IMR-90 (cell line): Measurements from ENCODE around the gene CIT. TPM values are rescaled to one million over a fixed set of nuclear protein-coding genes. Genes with fewer than 3 reads are reported as not detected.

ENCODE experiments used
- ATAC-seq: fragments of 200-7000 bp; cut with Tn5 transposase; 2 replicates; pipeline ENCODE4 v1.9.1; 2020; ENCODE audit warnings: low read depth, mild to moderate bottlenecking, moderate library complexity
- BruUV-seq: library from RNA; stranded (reverse); fragments of 400-500 nt; replicated peaks from 2 replicates; lab custom pipeline; 2021; lab: Mats Ljungman, UMichigan
- CTCF ChIA-PET: fragments of 300-600 bp; formaldehyde crosslinking; extraction: SDS; loops from one replicate; lab custom pipeline; 2021; ENCODE audit warnings: antibody characterized with exemption; lab: Yijun Ruan, JAX
- POLR2A ChIA-PET: fragments of 300-600 bp; sonication (Branson Sonifier 250); formaldehyde crosslinking; loops from one replicate; lab custom pipeline; 2022; ENCODE audit warnings: antibody characterized with exemption; ENCODE audit not compliant: unreplicated experiment; lab: Charles Lee
- DNase-seq: peaks from one replicate; pipeline ENCODE4 v3.0.0; 2013
- H2AFZ ChIP-seq: replicated peaks from 2 replicates; pipeline ENCODE3; 2013; ENCODE audit warnings: low read length, mild to moderate bottlenecking; ENCODE audit not compliant: poor library complexity
- H2AK5ac ChIP-seq: 2 replicates; pipeline ENCODE4 v1.6.1; 2013; ENCODE audit warnings: low read depth, low read length, inconsistent platforms
- H2AK9ac ChIP-seq: replicated peaks from 2 replicates; pipeline ENCODE3; 2013; ENCODE audit warnings: mild to moderate bottlenecking, low read depth, low read length, moderate library complexity; ENCODE audit not compliant: poor library complexity
- H2BK120ac ChIP-seq: 2 replicates; pipeline ENCODE4 v1.6.1; 2013; ENCODE audit warnings: low read depth, low read length, inconsistent platforms
- H2BK15ac ChIP-seq: 3 replicates; pipeline ENCODE4 v1.6.1; 2013; ENCODE audit warnings: low read depth, low read length, inconsistent platforms
- H2BK20ac ChIP-seq: 2 replicates; pipeline ENCODE4 v1.6.1; 2013; ENCODE audit warnings: low read depth, mild to moderate bottlenecking, inconsistent platforms, low read length, moderate library complexity
- H2BK5ac ChIP-seq: 2 replicates; pipeline ENCODE4 v1.6.1; 2013; ENCODE audit warnings: mild to moderate bottlenecking, low read depth, low read length, inconsistent platforms; ENCODE audit not compliant: poor library complexity, severe bottlenecking
- H3K14ac ChIP-seq: replicated peaks from 2 replicates; pipeline ENCODE4 v1.6.1; 2013; ENCODE audit warnings: low read depth, low read length, inconsistent platforms
- H3K18ac ChIP-seq: 2 replicates; pipeline ENCODE4 v1.6.1; 2013; ENCODE audit warnings: low read depth, low read length, control low read depth
- H3K23ac ChIP-seq: 2 replicates; pipeline ENCODE4 v1.6.1; 2013; ENCODE audit warnings: low read depth, low read length, inconsistent platforms
- H3K27ac ChIP-seq: 2 replicates; pipeline ENCODE4 v1.5.1; 2013; ENCODE audit warnings: mild to moderate bottlenecking, control low read depth, low read length; ENCODE audit not compliant: insufficient read depth
- H3K27me3 ChIP-seq: 2 replicates; pipeline ENCODE4 v1.6.1; 2013; ENCODE audit warnings: low read length; ENCODE audit not compliant: control insufficient read depth, insufficient read depth
- H3K36me3 ChIP-seq: 2 replicates; pipeline ENCODE4 v1.6.1; 2013; ENCODE audit warnings: low read length, mixed read lengths; ENCODE audit not compliant: control insufficient read depth, insufficient read depth
- H3K4ac ChIP-seq: 2 replicates; pipeline ENCODE4 v1.6.1; 2013; ENCODE audit warnings: low read depth, low read length, inconsistent platforms
- H3K4me1 ChIP-seq: 2 replicates; pipeline ENCODE4 v1.6.1; 2013; ENCODE audit warnings: low read length, mixed read lengths; ENCODE audit not compliant: control insufficient read depth, insufficient read depth
- H3K4me2 ChIP-seq: 2 replicates; pipeline ENCODE4 v1.6.1; 2013; ENCODE audit warnings: low read depth, mild to moderate bottlenecking, control low read depth, low read length, moderate library complexity
- H3K4me3 ChIP-seq: 2 replicates; pipeline ENCODE4 v1.5.1; 2013; ENCODE audit warnings: low read depth, mild to moderate bottlenecking, control low read depth, low read length, moderate library complexity; ENCODE audit not compliant: insufficient read depth
- H3K56ac ChIP-seq: 2 replicates; pipeline ENCODE4 v1.6.1; 2013; ENCODE audit warnings: low read length, inconsistent platforms; ENCODE audit not compliant: insufficient read depth; ENCODE audit errors: extremely low read depth
- H3K79me1 ChIP-seq, 2 experiments: 2 replicates each; pipeline ENCODE4 v1.6.1; 2013; ENCODE audit warnings: low read length in 2 of 2, inconsistent platforms in 1 of 2, low read depth in 1 of 2
- H3K9ac ChIP-seq: 2 replicates; pipeline ENCODE4 v1.6.1; 2013; ENCODE audit warnings: low read depth, low read length, control low read depth
- H3K9me1 ChIP-seq: 2 replicates; pipeline ENCODE4 v1.6.1; 2013; ENCODE audit warnings: low read length, inconsistent platforms; ENCODE audit not compliant: insufficient read depth
- H3K9me3 ChIP-seq: 2 replicates; pipeline ENCODE4 v1.6.1; 2013; ENCODE audit warnings: low read length; ENCODE audit not compliant: control insufficient read depth, insufficient read depth
- H4K20me1 ChIP-seq: 2 replicates; pipeline ENCODE4 v1.6.1; 2013; ENCODE audit warnings: low read length, inconsistent platforms; ENCODE audit not compliant: insufficient read depth
- H4K5ac ChIP-seq: 2 replicates; pipeline ENCODE4 v1.6.1; 2013; ENCODE audit warnings: mild to moderate bottlenecking, low read depth, low read length, control low read depth
- H4K8ac ChIP-seq, 2 experiments: 2 replicates each; pipeline ENCODE4 v1.6.1; 2013; ENCODE audit warnings: low read depth in 2 of 2, low read length in 2 of 2, control low read depth in 1 of 2, inconsistent platforms in 1 of 2
- H4K91ac ChIP-seq: 2 replicates; pipeline ENCODE4 v1.6.1; 2013; ENCODE audit warnings: low read depth, low read length, inconsistent platforms; ENCODE audit not compliant: insufficient read depth
- BHLHE40 ChIP-seq: fragments of 150-350 bp; IDR thresholded peaks from 2 replicates; pipeline ENCODE4 v1.6.1; 2016; ENCODE audit warnings: mild to moderate bottlenecking, low read depth, low read length
- CEBPB ChIP-seq: IDR thresholded peaks from 2 replicates; pipeline ENCODE4 v1.6.1; 2012; ENCODE audit warnings: low read depth, low read length, improper control_type of control experiment
- ELK1 ChIP-seq: fragments of 150-350 bp; IDR thresholded peaks from 2 replicates; pipeline ENCODE4 v1.6.1; 2016; ENCODE audit warnings: low read depth, mild to moderate bottlenecking, low read length, moderate library complexity, borderline replicate concordance
- FOS ChIP-seq: fragments of 150-350 bp; IDR thresholded peaks from 2 replicates; pipeline ENCODE4 v1.6.1; 2016; ENCODE audit warnings: low read depth, low read length
- MAFK ChIP-seq: IDR thresholded peaks from 2 replicates; pipeline ENCODE4 v1.6.1; 2012; ENCODE audit warnings: low read depth, low read length, improper control_type of control experiment
- MAZ ChIP-seq: IDR thresholded peaks from 2 replicates; pipeline ENCODE4 v1.6.1; 2012; ENCODE audit warnings: low read depth, mild to moderate bottlenecking, low read length, improper control_type of control experiment, moderate library complexity, borderline replicate concordance
- MXI1 ChIP-seq: IDR thresholded peaks from 2 replicates; pipeline ENCODE4 v1.6.1; 2012; ENCODE audit warnings: low read depth, mild to moderate bottlenecking, low read length, moderate library complexity, borderline replicate concordance
- NFE2L2 ChIP-seq: fragments of 150-350 bp; IDR thresholded peaks from 2 replicates; pipeline ENCODE4 v1.6.1; 2016; ENCODE audit warnings: low read depth, mild to moderate bottlenecking, low read length
- POLR2A ChIP-seq: IDR thresholded peaks from 2 replicates; pipeline ENCODE4 v1.6.1; 2012; ENCODE audit warnings: mild to moderate bottlenecking, low read depth, low read length
- RAD21 ChIP-seq: IDR thresholded peaks from 2 replicates; pipeline ENCODE4 v1.6.1; 2012; ENCODE audit warnings: low read length, improper control_type of control experiment
- RCOR1 ChIP-seq: IDR thresholded peaks from 2 replicates; pipeline ENCODE4 v1.6.1; 2012; ENCODE audit warnings: mild to moderate bottlenecking, low read length, improper control_type of control experiment; ENCODE audit not compliant: insufficient replicate concordance
- RFX5 ChIP-seq: IDR thresholded peaks from 2 replicates; pipeline ENCODE4 v1.8.0; 2012; ENCODE audit warnings: low read depth, mild to moderate bottlenecking, low read length, moderate library complexity
- SMC3 ChIP-seq: fragments of 150-350 bp; IDR thresholded peaks from 2 replicates; pipeline ENCODE4 v1.6.1; 2016; ENCODE audit warnings: low read depth, mild to moderate bottlenecking, antibody characterized with exemption, low read length, moderate library complexity
- USF2 ChIP-seq: fragments of 150-350 bp; IDR thresholded peaks from 2 replicates; pipeline ENCODE4 v1.6.1; 2017; ENCODE audit warnings: mild to moderate bottlenecking, antibody characterized with exemption, low read length, low read depth
- WGBS, 2 experiments: methylation state at CpG; one replicate each; pipeline versions ENCODE4 v1.1.5 to v1.1.7; 2013; ENCODE audit warnings: missing lambda C conversion rate in 2 of 2; ENCODE audit not compliant: insufficient read length in 1 of 2; ENCODE audit errors: extremely low coverage in 2 of 2; 5-methylcytosine and 5-hydroxymethylcytosine counted together
- dilution Hi-C: fragments of 300-500 bp; cut with HindIII; formaldehyde crosslinking; loops from one replicate; pipeline ENCODE4 v1.14.3; 2018; ENCODE audit warnings: low sequenced_read_pairs; ENCODE audit not compliant: unreplicated experiment
- in situ Hi-C: fragments of 300-500 bp; cut with MboI; formaldehyde crosslinking; loops from 3 replicates; pipeline ENCODE4 v1.14.3; 2019; ENCODE audit warnings: low sequenced_read_pairs, inconsistent platforms, mixed read lengths
- intact Hi-C: fragments of 100-400 bp; cut with micrococcal nuclease; formaldehyde crosslinking; loops from 2 replicates; pipeline ENCODE4 v1.10.0; 2022
- polyA plus RNA-seq, 3 experiments: library from polyadenylated mRNA; depleted of rRNA; stranded (reverse); fragments of >200 nt; gene quantifications; 2 replicates each; pipeline ENCODE4 v1.2.3, GENCODE V29; 2012; ENCODE audit warnings: low replicate concordance in 1 of 3
- total RNA-seq: library from RNA; depleted of rRNA; stranded (reverse); fragments of >200 nt; gene quantifications from 2 replicates; pipeline ENCODE4 v1.2.3, GENCODE V29; 2012

CIT gene
- total and polyA plus RNA-seq, 2 of the 4 experiments (the other 2 are of a cell fraction): 13.1 to 21.0 TPM

DNA sequence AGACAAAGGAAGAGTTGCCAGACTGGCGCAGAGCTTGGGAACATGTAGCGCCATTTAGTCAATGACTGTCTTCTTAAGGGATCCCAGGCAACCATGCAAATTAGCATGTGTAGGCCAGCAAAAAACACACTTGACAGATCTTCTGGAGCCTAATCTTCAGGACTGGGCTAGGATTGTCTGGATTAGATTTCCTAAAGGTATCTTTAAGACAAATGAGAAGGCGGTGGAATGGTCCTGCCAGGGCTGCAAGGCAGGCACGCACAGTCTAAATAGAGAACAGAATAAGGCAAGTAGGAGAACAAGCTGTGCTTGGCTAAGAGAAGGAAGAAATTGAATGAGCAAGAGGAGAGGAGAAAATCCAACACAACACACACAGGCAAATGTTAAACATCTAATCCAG is 80.0 kb downstream of the CIT start:
- TF ChIP-seq BHLHE40 (no peak), ELK1 (no peak), RAD21 (no peak), NFE2L2 (no peak), RCOR1 (no peak), MAZ (no peak), FOS (no peak), CEBPB (no peak), POLR2A (no peak), MXI1 (no peak), RFX5 (no peak), USF2 (no peak), SMC3 (no peak), MAFK (no peak)
- 83% methylated on average over 1 of the region's 4 CpGs; no CpG with 5 or more reads in 1 of the 2 experiments for WGBS, 2 experiments
- Histone ChIP-seq H3K36me3 (no peaks in the 10 kb centered on the region), H2BK120ac (no peak overlapping the region), H4K91ac (no peak overlapping the region), H2BK15ac (no peak overlapping the region), H3K4me2 (no peak overlapping the region), H2AK5ac (no peak overlapping the region), H3K4ac (no peak overlapping the region), H2AK9ac (no peak overlapping the region), H2BK20ac (no peak overlapping the region), H3K4me3 (no peak overlapping the region), H4K5ac (no peak overlapping the region), H2BK5ac (no peak overlapping the region), H3K56ac (no peak overlapping the region), H4K20me1 (no peaks in the 10 kb centered on the region; the same call in 1 of the 2 replicates), H3K14ac (no peak overlapping the region), H3K18ac (no peak overlapping the region), H3K79me1 (peaks cover 13 to 14% of the 10 kb centered on the region in 2 experiments), H3K4me1 (no peaks in the 10 kb centered on the region), H3K9me3 (no peaks in the 10 kb centered on the region), H3K23ac (no peak overlapping the region), H3K27me3 (no peaks in the 10 kb centered on the region), H3K27ac (no peak overlapping the region), H3K9me1 (no peaks in the 10 kb centered on the region), H2AFZ (no peak overlapping the region), H4K8ac (no peak overlapping the region), H3K9ac (no peak overlapping the region)
- intact Hi-C loops (no loop called here), dilution Hi-C loops (no loop called here), in situ Hi-C loops (no loop called here)
- ChIA-PET POLR2A (no interaction called here), CTCF (no interaction called here)
- BruUV-seq: no TSS peak
- DNase-seq: no peak
- no peak for ATAC-seq
